ENCODE results near the gene NAXE. TPM values are rescaled to one million over a fixed set of nuclear protein-coding genes. Genes with fewer than 3 reads are reported as not detected.
A peak's percentile ranks its signal among the peaks of the same experiment; 100 is the strongest.
"Not testable (repeated sequence)": the region's sequence is repeated elsewhere in the genome, so short reads cannot be mapped to it uniquely, and the experiment has no call there.

The NAXE gene
- total RNA-seq, 1 donor from 2014 or later, result 85.3 TPM

GRCh38 chr1:156552518-156552917, 39.1 kb upstream of the NAXE start:
- no peak overlapping the region for H3K4me3 ChIP-seq
- no peaks in the 10 kb centered on the region for H3K4me1 ChIP-seq
- no peak for TF ChIP-seq CTCF (IDR thresholded peaks at IDR 0.05)
- no peak overlapping the region for H3K27ac ChIP-seq
- intact Hi-C loops (cut with DNase I), result no loop called here
- no peaks in the 10 kb centered on the region for H3K36me3 ChIP-seq
- no peaks in the 10 kb centered on the region for H3K9me3 ChIP-seq
- H3K27me3 ChIP-seq, result no peaks in the 10 kb centered on the region
- DNase-seq (ENCODE audit: low spot score in 2 of 2), result no peak

GRCh38 chr1:156552937-156553336, 38.6 kb upstream of the NAXE start:
- H3K4me1 ChIP-seq; H3K36me3 ChIP-seq; H3K27ac ChIP-seq; H3K9me3 ChIP-seq; H3K27me3 ChIP-seq; H3K4me3 ChIP-seq; intact Hi-C loops (cut with DNase I): not testable (repeated sequence)
- peak in 1 of 2 donors; percentile 30 for DNase-seq (ENCODE audit: low spot score in 2 of 2)

- no peaks in the 10 kb centered on the region for H3K4me1 ChIP-seq
- H3K9me3 ChIP-seq, result no peaks in the 10 kb centered on the region
- H3K36me3 ChIP-seq, result no peaks in the 10 kb centered on the region
- no peak for DNase-seq (ENCODE audit: low spot score in 2 of 2)
- no peak for TF ChIP-seq CTCF (IDR thresholded peaks at IDR 0.05)
- intact Hi-C loops (cut with DNase I), result no loop called here
- H3K27ac ChIP-seq, result no peak overlapping the region
- H3K4me3 ChIP-seq, result no peak overlapping the region
- no peaks in the 10 kb centered on the region for H3K27me3 ChIP-seq
These were observed 37.6 kb upstream of the NAXE start for GRCh38 chr1:156553860-156554485.

- Histone ChIP-seq H3K36me3 (no peaks in the 10 kb centered on the region), H3K9me3 (no peaks in the 10 kb centered on the region), H3K4me3 (no peak overlapping the region), H3K4me1 (no peaks in the 10 kb centered on the region), H3K27ac (no peak overlapping the region), H3K27me3 (no peaks in the 10 kb centered on the region)
- intact Hi-C loops (cut with DNase I), result no loop called here
- TF ChIP-seq CTCF (IDR thresholded peaks at IDR 0.05), result no peak
- no peak for DNase-seq (ENCODE audit: low spot score in 2 of 2)
These were observed 36.6 kb upstream of the NAXE start for GRCh38 chr1:156554971-156555370.

GRCh38 chr1:156555715-156556114, 35.9 kb upstream of the NAXE start:
- H3K27ac ChIP-seq, result no peak overlapping the region
- H3K36me3 ChIP-seq, result no peaks in the 10 kb centered on the region
- no peaks in the 10 kb centered on the region for H3K9me3 ChIP-seq
- H3K27me3 ChIP-seq, result no peaks in the 10 kb centered on the region
- H3K4me1 ChIP-seq, result no peaks in the 10 kb centered on the region
- no peak for TF ChIP-seq CTCF (IDR thresholded peaks at IDR 0.05)
- intact Hi-C loops (cut with DNase I), result no loop called here
- no peak overlapping the region for H3K4me3 ChIP-seq
- DNase-seq (ENCODE audit: low spot score in 2 of 2), result no peak

GRCh38 chr1:156556354-156556753, 35.2 kb upstream of the NAXE start:
- DNase-seq (ENCODE audit: low spot score in 2 of 2), result no peak
- intact Hi-C loops (cut with DNase I), result no loop called here
- no peaks in the 10 kb centered on the region for H3K9me3 ChIP-seq
- H3K27ac ChIP-seq, result no peak overlapping the region
- H3K27me3 ChIP-seq, result no peaks in the 10 kb centered on the region
- no peak for TF ChIP-seq CTCF (IDR thresholded peaks at IDR 0.05)
- H3K4me3 ChIP-seq, result no peak overlapping the region
- H3K4me1 ChIP-seq, result no peaks in the 10 kb centered on the region
- H3K36me3 ChIP-seq, result no peaks in the 10 kb centered on the region
